NCI-H146 (cell line): Measurements from ENCODE around the gene ADAT3.
"Not testable (repeated sequence)": the region's sequence is repeated elsewhere in the genome, so short reads cannot be mapped to it uniquely, and the experiment has no call there.

Source experiments
- DNase-seq: peaks from one replicate; lab custom pipeline; 2025; lab: John Stamatoyannopoulos, UW

Gene ADAT3

DNA sequence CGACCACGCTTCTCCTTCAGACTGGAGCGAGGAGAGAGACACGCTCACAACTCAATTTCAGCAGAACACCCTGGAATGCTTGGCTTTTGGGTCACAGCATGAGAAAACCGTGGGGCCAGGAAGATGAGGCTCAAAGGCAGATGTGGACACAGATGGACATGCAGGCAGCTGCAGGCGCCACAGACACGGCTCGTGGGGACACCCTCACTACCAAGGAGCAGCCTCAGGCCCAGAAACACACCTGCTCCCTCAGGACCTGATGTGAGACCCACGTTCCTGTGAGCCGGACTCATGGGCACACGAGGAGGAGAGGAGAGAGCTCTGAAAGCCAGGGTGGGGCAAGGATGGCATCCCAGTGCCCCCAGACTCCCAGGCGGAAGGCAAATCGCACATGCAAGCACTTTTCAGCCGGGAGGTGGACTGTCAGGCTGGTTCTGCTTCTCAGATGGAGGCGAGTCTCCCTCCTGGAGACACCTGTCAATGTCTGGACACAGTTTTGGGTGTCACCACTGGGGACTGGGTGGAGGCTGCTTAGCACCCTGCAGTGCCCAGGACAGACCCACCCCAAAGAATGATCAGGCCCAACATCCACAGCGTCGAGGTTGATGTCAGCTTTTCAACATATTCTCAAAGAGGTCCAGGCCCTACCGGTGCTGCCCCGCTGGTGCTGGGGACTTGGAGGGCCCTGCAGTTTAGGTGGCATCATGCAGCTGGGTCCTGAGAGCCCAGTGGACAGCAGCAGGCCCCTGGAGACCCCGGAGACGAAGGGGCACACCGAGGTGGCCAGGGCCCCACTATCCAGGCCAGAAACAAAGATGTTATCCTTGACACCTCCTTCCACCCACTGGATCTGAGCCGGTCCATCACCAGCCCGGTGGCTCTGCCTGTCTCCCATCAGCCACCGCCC, 22.2 kb upstream of the ADAT3 start:
- DNase-seq: no peak

DNA sequence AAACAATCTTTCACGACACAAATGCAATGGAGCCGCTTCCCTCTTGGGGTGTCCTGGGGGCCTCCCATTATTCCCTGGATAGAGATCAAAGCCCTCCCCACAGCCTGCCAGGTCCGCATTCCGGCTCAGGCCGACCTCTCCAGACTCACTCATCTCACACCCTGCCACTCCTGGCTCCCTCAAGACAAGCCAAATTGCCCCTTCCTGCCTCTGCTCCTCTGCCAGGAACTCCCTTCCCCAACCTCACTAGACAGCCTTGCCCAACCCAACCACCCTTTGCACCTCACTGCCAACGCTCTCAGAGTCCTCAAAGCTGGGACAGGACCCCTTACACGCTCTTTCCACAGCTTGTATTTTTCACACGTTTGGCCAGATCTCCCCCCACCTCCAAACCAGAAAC, 21.4 kb upstream of the ADAT3 start:
- no peak for DNase-seq

DNA sequence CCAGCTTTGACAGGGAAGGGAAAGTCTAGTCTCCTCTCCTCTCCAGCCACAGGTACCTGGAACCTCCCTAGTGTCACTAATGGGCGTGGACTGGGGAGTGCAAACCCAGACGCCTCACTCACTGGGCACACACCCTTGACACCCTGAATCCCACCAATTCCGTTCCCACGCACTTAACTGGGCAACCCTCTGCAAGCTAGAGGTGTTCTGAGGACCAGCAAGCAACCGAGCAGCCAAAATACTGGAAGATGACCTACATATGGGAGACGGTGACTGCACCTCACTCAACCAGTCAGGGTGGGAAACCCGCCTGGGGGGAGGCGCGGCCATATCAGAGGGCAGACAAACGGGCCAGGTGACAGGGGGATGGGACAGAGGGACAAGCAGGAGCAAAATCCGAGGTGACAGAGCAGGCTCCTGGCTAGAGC, 20.9 kb upstream of the ADAT3 start:
- DNase-seq: no peak

DNA sequence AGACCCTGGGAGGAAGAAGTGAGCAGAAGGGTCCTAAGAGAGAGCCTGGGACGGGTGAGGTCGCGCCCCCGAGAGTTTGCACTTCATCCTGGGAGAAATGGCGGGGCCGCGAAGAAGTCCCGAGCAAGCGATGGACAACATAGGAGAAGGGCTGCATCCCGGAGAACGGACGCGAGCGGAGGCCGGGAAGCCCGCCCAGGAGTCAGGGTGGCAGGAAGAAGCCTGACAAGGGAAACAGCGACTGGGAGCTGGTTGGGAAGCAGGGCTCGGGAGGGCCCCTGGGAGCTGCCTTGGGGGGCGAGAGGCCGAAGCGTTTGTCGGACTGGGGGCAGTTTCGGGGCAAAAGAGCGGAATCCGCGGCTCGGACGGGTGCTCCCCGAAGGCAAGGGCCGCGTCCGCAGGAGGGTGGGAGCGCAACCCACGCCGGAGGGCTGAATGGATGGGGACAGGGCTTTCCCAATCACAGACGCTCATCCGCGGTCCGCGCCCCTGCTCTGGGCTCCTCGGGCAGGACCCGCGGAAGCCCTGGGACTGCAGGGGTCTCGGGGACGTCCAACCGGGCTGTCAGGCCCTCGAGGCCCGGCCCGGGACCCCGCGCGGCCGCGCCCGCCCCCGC, 20.4 kb upstream of the ADAT3 start:
- no peak for DNase-seq

DNA sequence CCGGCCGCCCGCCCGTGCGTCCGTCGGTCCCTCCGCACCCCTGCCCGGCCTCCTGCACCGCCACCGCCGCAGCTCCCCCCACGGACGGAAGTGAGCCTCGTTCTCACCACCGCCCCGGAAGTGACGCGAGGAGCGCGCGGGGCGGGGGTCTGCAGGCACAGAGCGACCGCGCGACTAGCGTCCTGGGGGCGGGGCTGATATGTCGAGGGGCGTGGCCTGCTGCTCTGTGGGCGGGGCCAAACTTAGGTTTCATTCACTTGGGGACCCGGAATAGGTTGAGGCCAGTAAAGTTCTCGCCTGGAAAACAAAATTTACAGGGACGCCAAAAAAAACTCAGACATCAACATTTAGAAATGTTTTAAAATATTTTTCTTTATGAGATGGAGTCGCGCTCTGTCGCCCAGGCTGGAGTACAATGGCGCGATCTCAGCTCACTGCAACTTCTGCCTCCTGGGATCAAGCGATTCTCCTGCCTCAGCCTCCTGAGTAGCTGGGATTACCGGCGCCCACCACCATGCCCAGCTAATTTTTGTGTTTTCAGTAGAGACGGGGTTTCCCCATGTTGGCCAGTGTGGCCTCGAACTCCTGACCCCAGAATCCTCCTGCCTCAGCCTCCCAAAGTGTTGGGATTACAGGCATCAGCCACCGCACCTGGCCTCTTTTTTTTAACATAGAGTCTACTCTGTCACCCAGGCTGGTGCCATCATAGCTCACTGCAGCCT, 19.6 kb upstream of the ADAT3 start, which contains the start of gene ABHD17A:
ABHD17A (minus strand) TSS at position 99 of the 722 bp plus-strand sequence. CDS start 3,930 bp downstream, outside the sequence.
- DNase-seq: peak; percentile 87

DNA sequence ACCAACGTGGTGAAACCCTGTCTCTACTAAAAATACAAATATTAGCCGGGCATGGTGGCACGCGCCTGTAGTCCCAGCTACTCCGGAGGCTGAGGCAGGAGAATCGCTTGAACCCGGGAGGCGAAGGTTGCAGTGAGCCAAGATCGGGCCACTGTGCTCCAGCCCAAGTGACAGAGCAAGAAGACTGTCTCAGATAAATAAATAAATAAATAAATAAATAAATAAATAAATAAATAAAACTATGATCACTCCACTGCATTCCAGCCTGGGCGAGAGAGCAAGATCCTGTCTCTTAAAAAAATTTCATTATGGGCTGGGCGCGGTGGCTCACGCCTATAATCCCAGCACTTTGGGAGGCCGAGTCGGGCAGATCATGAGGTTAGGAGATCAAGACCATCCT, 18.8 kb upstream of the ADAT3 start:
- DNase-seq: not testable (repeated sequence)

DNA sequence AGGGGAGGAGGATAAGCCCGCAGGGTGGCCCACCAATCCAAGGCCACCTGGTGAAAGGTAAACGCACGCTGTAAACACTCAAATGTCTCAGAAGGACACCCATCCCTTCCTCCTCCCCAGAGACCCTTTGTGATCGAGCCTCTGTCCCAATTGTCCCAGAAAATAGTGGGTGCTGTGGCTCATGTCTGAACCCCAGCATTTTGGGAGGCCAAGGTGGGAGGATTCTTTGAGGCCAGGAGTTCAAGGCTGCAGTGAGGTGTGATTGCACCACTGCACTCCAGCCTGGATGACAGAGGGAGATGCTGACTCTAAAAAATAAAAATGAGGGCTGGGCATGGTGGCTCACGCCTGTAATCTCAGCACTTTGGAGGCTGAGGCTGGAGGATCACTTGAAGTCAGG, 16.8 kb upstream of the ADAT3 start:
- no peak for DNase-seq

DNA sequence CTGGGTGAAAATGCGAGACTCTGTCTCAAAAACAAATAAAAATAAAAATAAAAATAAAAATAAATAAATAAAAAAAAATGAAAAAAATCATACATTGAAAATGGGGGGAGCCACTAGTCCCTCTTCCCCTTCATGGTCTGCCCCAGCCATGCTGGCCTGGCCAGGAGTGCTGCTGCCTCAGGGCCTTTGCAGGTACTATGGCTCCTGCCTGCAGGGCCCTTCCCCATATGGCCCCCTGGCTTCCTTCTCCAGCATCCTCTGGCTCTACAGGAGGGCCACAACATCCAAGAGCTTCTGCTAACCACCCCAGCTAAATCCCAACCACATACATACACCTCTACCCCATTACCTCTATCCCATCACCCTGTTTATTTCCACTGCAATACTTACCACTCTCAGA, 15.3 kb upstream of the ADAT3 start:
- DNase-seq: no peak

DNA sequence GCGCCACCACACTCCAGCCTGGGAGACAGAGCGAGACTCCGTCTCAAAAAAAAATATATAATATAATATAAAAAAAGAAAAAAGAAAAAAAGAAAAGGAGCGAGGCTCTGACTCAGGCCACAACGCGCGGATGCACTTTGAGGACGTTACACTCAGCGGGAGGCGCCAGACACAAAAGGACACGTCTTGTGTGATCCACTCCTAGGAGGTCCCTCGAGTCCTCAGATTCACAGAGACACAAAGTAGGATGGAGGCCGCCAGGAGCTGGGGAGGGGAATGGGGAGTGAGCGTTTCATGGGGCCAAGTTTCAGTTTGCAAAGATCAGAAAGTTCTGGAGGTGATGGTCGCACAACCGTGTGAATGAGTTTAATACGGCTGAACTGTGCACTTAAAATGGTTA, 11.4 kb upstream of the ADAT3 start:
- no peak for DNase-seq

DNA sequence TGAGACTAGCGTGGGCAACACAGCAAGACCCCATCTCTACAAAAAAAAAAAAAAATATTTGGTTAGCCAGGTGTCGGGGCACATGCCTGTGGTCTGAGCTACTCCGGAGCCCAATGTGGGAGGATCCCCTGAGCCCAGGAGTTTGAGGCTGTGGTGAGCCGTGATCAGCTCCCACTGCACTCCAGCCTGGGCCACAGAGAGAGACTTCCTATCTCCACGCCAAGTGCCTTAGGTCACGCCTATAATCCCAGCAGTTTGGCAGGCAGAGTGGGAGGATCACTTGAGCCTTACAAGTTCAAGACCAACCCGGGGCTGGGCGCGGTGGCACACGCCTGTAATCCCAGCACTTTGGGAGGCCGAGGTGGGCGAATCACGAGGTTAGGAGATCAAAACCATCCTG, 8.7 kb upstream of the ADAT3 start:
- DNase-seq: no peak

DNA sequence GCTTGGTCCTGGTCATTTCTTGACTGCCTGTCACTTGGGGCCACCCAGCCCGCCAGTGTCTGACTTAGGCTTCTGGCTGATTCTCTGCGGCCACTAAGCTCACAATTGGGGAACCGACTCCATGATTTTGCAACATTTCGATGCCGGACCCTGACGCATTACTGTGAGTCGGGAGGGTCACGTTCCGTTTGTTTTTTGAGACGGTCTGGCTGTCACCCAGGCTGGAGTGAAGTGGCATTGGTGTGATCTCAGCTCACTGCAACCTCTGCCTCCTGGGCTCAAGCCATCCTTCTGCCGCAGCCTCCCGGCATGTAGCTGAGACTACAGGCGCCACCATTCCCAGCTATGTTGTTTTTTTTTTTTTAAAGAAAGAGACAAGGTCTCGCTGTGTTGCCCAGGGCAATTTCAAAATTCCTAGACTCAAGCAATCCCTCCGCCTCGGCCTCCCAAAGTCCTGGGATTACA, 3.2 kb upstream of the ADAT3 start:
- no peak for DNase-seq

DNA sequence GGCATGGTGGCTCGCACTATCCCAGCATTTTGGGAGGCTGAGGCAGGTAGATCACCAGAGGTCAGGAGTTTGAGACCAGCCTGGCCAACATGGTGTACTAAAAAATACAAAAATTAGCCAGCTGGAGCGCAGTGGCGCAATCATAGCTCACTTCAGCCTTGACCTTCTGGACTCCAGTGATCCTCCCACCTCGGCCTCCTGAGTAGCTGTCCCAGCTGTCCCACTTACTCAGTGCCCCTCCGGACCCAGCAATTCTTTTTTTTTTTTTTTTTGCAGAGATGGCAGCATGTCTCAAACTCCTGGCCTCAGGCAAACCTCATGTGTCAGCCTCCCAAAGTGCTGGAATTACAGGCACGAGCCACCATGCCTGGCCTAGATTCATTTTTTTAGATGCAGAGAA, 2.3 kb upstream of the ADAT3 start:
- DNase-seq: no peak

DNA sequence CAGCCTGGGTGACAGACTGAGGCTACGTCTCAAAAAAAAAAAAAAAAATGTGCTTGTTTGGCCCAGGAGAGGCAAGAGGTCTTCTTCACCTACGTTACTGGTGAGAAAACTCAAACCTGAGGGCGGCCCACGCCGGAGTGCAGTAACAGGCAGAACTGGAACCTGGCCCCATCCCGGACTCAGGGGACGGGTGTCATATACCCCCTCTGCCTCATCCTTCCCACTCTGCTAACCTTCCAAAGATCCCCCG, 414 bp upstream of the ADAT3 start:
- DNase-seq: no peak

DNA sequence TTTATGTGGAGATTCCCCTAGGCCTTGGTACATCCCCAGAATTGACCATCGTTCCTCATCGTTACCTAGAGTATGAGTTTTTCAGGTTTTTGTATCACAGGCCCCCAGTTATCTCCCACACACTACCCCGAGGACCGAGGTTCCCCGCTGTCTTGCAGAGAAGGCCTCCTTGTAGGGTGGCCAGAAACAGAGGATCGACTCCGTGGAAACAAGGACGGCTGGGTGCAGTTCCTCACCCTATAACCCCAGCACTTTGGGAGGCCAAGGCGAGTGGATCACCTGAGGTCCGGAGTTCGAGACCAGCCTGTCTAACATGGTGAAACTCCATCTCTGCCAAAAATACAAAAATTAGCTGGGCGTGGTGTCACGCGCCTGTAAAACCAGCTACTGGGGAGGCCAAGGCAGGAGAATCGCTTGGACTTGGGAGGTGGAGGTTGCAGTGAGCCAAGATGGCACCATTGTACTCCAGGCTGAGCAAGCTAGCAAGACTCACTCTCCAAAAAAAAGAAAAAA, 720 bp downstream of the ADAT3 start:
- DNase-seq: no peak

DNA sequence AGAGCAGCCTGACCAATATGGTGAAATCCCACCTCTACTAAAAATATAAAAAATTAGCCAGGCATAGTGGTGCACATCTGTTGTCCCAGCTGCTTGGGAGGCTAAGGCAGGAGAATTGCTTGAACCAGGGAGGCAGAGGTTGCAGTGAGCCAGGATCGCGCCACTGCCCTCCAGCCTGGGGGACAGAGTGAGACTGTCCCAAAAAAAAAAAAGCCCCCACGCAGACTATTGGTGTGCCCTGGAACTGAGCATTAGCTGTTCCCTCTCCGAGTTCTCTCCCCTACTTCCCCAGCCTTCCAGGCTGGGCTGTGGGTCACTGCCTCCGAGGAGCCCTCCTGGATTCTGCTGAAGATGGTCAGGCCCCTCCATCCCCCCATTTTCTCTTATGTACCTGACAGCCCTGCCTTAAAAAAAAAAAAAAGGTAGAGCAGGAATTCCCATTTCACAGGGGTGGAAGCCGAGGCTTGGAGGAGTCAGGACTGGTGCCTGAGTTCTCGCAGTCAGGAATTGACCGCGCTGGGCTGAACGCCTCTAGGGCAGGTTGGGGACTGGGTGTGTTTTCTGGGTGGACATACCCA, 1.9 kb downstream of the ADAT3 start:
- no peak for DNase-seq

DNA sequence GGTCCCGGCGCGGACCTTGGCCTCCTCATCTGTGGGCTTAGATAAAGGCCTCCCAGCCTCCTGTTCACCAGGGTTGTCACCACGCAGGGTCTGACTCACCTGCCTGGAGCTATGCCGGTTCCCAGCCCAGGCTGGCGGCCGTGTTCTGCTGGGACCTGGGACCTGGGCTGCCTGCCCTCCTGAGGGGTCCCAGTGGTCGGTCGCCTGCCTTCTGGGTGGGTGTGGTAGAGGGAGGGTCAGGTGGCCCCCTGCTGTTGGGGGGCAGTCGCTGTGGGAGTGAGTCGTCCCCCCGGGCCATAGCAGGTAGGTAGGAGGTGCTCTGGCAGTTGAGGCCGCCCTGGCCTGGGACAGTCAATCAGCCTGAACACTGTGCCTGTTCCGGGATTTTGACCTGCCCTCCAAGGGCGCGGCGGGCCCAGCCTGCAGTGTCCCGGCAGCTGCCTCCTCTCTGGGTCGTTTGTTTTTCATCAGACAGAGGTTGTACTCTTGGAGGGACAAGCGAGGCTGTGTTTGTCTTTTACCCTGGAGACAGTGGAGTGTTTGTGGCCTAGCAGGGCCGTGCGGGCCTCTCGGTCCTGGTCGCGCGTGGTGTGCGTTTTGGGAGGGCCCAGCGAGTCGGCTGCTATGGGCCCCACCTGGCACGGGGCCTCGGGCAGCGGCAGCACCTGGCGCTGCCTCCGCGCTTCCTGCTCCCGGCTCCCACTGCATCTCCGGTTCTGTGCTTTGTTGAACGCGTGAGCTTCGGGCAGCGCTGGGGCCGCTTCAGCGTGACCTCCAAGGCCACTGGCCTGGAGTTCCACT, 2.6 kb downstream of the ADAT3 start:
- no peak for DNase-seq

DNA sequence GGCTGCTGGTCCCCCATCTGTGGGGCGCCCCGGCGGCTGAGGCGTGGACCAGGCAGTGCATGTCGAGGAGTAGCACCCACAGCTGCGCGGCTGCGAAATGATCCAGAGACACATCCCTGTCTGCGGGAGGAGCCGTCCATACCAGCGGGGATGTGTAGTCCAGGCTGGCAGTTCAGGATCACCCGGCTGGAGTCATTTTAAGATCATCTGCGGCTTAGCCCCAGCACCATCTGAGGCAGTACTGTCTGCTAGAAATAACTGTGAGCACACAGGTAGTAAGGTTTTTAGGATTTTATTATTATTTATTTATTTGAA, 3.1 kb downstream of the ADAT3 start:
- DNase-seq: no peak

DNA sequence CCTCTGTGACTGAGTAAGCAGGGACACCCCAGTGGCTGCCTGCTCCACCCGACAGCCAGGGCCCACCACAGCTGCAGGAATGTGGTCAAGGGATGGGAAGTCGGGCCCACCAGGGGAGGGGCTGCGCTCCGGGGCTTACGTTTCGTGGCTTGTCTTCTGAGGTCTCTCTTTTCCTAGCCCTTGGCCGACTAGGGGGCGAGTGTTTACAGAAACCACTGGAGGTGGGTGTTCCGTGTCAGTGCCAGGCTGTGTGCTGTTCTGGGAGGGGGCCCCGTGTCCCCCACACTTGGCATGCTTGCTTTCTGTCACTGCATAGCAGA, 4.5 kb downstream of the ADAT3 start:
- no peak for DNase-seq

DNA sequence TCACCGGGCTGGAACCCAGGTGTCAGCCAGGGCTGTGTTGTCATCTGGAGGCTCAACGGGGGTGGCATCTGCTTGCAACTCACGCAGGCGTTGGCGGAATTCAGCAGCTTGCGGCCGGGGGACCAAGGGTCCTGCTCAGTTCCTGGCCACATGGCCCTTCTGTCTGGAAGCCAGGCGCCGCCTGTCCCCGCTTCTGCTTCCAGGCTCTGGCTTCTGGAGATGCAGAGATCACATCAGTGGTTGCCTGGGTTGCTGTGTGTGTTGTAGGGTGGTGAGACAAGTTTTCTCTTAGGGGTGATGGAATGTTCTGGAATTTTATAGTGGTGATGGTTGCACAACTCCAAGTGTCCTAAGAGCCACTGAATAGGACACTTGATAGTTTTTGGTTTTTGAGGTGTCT, 5.0 kb downstream of the ADAT3 start:
- no peak for DNase-seq

DNA sequence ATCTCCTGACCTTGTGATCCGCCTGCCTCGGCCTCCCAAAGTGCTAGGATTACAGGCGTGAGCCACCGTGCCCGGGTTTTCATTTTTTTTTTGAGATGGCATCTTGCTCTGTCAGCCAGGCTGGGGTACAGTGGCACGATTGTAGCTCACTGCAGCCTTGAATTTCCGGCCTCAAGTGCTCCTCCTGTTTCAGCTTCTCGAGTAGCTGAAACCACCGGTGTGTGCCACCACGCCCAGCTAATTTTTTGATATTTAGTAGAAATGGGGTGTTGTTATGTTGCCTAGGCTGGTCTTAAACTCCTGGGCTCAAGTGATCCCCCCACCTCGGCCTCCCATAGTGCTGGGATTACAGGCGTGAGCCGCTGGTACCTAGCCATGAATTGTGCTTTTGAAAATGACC, 5.9 kb downstream of the ADAT3 start:
- DNase-seq: no peak

DNA sequence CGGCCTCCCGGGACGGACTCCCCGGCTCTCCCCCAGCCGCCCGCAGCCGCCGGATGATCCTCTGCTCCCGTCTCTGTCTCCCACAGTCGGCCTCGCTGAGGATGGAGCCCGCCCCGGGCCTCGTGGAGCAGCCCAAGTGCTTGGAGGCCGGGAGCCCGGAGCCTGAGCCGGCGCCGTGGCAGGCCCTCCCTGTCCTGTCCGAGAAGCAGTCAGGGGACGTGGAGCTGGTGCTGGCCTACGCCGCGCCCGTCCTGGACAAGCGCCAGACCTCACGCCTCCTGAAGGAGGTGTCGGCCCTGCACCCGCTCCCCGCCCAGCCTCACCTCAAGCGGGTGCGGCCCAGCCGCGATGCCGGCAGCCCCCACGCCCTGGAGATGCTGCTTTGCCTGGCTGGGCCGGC, 6.8 kb downstream of the ADAT3 start:
- no peak for DNase-seq
